ENCODE measurements around the gene MPZ. TPM values are rescaled to one million over a fixed set of nuclear protein-coding genes. Genes with fewer than 3 reads are reported as not detected.

Gene MPZ
- total RNA-seq, 2 donors from 2014 or later, result 3.6 to 6.6 TPM

- no peaks in the 10 kb centered on the region for H3K4me1 ChIP-seq
- intact Hi-C loops (cut with DNase I), result no loop called here
- ATAC-seq (no peak), DNase-seq (no peak)
- TF ChIP-seq CTCF (IDR thresholded peaks at IDR 0.05) (no peak), POLR2A (IDR thresholded peaks at IDR 0.05) (no peak)
- H3K27ac ChIP-seq, result no peak overlapping the region
- H3K36me3 ChIP-seq (replicated peaks in 1 of 2; ENCODE audit: insufficient read depth in 1 of 2, low read depth in 2 of 2), result no peaks in the 10 kb centered on the region
- no peaks in the 10 kb centered on the region for H3K27me3 ChIP-seq
- 79 to 88% methylated on average over 1 of the region's 1 CpG for WGBS, 2 donors
- H3K4me3 ChIP-seq, result no peak overlapping the region
- no peaks in the 10 kb centered on the region for H3K9me3 ChIP-seq
Observed at GRCh38 chr1:161290779-161291178, 19.0 kb downstream of the MPZ start.

- intact Hi-C loops (cut with DNase I), result loop anchor here (10.0 kb wide), 1 partner anchor 53 kb away; the partner anchor contains the start of gene NR1I3
- H3K27me3 ChIP-seq, result no peaks in the 10 kb centered on the region
- WGBS, 2 donors, result 84 to 91% methylated on average over 3 of the region's 3 CpGs
- H3K27ac ChIP-seq, result no peak overlapping the region
- H3K4me3 ChIP-seq, result no peak overlapping the region
- no peaks in the 10 kb centered on the region for H3K36me3 ChIP-seq (replicated peaks in 1 of 2; ENCODE audit: insufficient read depth in 1 of 2, low read depth in 2 of 2)
- no peaks in the 10 kb centered on the region for H3K4me1 ChIP-seq
- no peaks in the 10 kb centered on the region for H3K9me3 ChIP-seq
- ATAC-seq (no peak), DNase-seq (no peak)
- no peak for TF ChIP-seq CTCF (IDR thresholded peaks at IDR 0.05)
- no peak for TF ChIP-seq POLR2A (IDR thresholded peaks at IDR 0.05)
Observed at GRCh38 chr1:161287482-161288054, 22.2 kb downstream of the MPZ start.

GRCh38 chr1:161285521-161285920, 24.2 kb downstream of the MPZ start:
- TF ChIP-seq POLR2A (IDR thresholded peaks at IDR 0.05) (no peak), CTCF (IDR thresholded peaks at IDR 0.05) (no peak)
- intact Hi-C loops (cut with DNase I), result loop anchor here (10.0 kb wide), 1 partner anchor 51 kb away; the partner anchor contains the start of gene NR1I3
- WGBS, 2 donors, result 72 to 84% methylated on average over 5 of the region's 5 CpGs
- Histone ChIP-seq H3K4me1 (no peaks in the 10 kb centered on the region), H3K27me3 (no peaks in the 10 kb centered on the region), H3K36me3 (replicated peaks in 1 of 2; ENCODE audit: insufficient read depth in 1 of 2, low read depth in 2 of 2) (no peaks in the 10 kb centered on the region), H3K9me3 (no peaks in the 10 kb centered on the region), H3K4me3 (no peak overlapping the region), H3K27ac (no peak overlapping the region)
- ATAC-seq (no peak), DNase-seq (no peak)

GRCh38 chr1:161285113-161285512, 24.7 kb downstream of the MPZ start:
- no peak overlapping the region for H3K4me3 ChIP-seq
- ATAC-seq (no peak), DNase-seq (no peak)
- no peaks in the 10 kb centered on the region for H3K27me3 ChIP-seq
- H3K36me3 ChIP-seq (replicated peaks in 1 of 2; ENCODE audit: insufficient read depth in 1 of 2, low read depth in 2 of 2), result no peaks in the 10 kb centered on the region
- TF ChIP-seq POLR2A (IDR thresholded peaks at IDR 0.05), result no peak
- no peak for TF ChIP-seq CTCF (IDR thresholded peaks at IDR 0.05)
- H3K4me1 ChIP-seq, result no peaks in the 10 kb centered on the region
- H3K9me3 ChIP-seq, result no peaks in the 10 kb centered on the region
- WGBS, 2 donors, result 91 to 97% methylated on average over 2 of the region's 2 CpGs
- intact Hi-C loops (cut with DNase I), result loop anchor here (10.0 kb wide), 1 partner anchor 50 kb away; the partner anchor contains the start of gene NR1I3
- H3K27ac ChIP-seq, result no peak overlapping the region

GRCh38 chr1:161282991-161283390, 26.8 kb downstream of the MPZ start:
- no peaks in the 10 kb centered on the region for H3K9me3 ChIP-seq
- no peaks in the 10 kb centered on the region for H3K4me1 ChIP-seq
- no peak for DNase-seq
- H3K4me3 ChIP-seq, result no peak overlapping the region
- TF ChIP-seq POLR2A (IDR thresholded peaks at IDR 0.05) (no peak), CTCF (IDR thresholded peaks at IDR 0.05) (no peak)
- H3K27me3 ChIP-seq, result no peaks in the 10 kb centered on the region
- 93 to 100% methylated on average over 1 of the region's 1 CpG for WGBS, 2 donors
- ATAC-seq, result no peak
- H3K36me3 ChIP-seq (replicated peaks in 1 of 2; ENCODE audit: insufficient read depth in 1 of 2, low read depth in 2 of 2), result no peaks in the 10 kb centered on the region
- H3K27ac ChIP-seq, result no peak overlapping the region
- intact Hi-C loops (cut with DNase I), result loop anchor here (10.0 kb wide), 1 partner anchor 48 kb away; the partner anchor contains the start of gene NR1I3
